LHCN-M2 (cell line): Measurements from ENCODE around the gene COL3A1. TPM values are rescaled to one million over a fixed set of nuclear protein-coding genes. Genes with fewer than 3 reads are reported as not detected.

Experiments
- DNase-seq: peaks from one replicate; pipeline ENCODE4 v3.0.0-alpha.2; 2012; ENCODE audit warnings: low read depth
- polyA plus RNA-seq: library from polyadenylated mRNA; unstranded; fragments of >200 nt; gene quantifications from one replicate; pipeline ENCODE4 v1.2.1, GENCODE V29; 2012; ENCODE audit warnings: missing spikeins
- total RNA-seq: library from RNA; depleted of rRNA; stranded (reverse); fragments of >200 nt; gene quantifications from 2 replicates; pipeline ENCODE4 v1.2.3, GENCODE V29; 2014; rRNA removed

Gene COL3A1
- total RNA-seq: 569 and 602 TPM in 2 replicates
- polyA plus RNA-seq: 167 TPM

- peak; percentile 88 for DNase-seq
These were observed at the start of gene COL3A1 for GRCh38 chr2:188974164-188974563. TSS of gene COL3A1 (plus strand) at chr2:188974373. CDS start at chr2:188974490, 117 bp downstream.

- DNase-seq: no peak
These were observed 45.5 kb upstream of the COL3A1 start for GRCh38 chr2:188928643-188929042.

- no peak for DNase-seq
These were observed 42.8 kb upstream of the COL3A1 start for GRCh38 chr2:188931361-188931760.

GRCh38 chr2:188937228-188938220 is 36.6 kb upstream of the COL3A1 start:
- DNase-seq: peak; percentile 85

- DNase-seq: peak; percentile 30
These were observed 34.0 kb upstream of the COL3A1 start for GRCh38 chr2:188940171-188940570.

- DNase-seq: no peak
These were observed 29.7 kb upstream of the COL3A1 start for GRCh38 chr2:188944442-188944841.

- DNase-seq: no peak
These were observed 24.9 kb upstream of the COL3A1 start for GRCh38 chr2:188949046-188949818.

GRCh38 chr2:188952901-188953300 is 21.3 kb upstream of the COL3A1 start:
- no peak for DNase-seq

- no peak for DNase-seq
These were observed 17.9 kb upstream of the COL3A1 start for GRCh38 chr2:188956290-188956689.

- no peak for DNase-seq
These were observed 17.2 kb upstream of the COL3A1 start for GRCh38 chr2:188956961-188957360.

GRCh38 chr2:188957646-188958045 is 16.5 kb upstream of the COL3A1 start:
- no peak for DNase-seq

GRCh38 chr2:188963741-188964140 is 10.4 kb upstream of the COL3A1 start:
- DNase-seq: no peak

GRCh38 chr2:188964976-188965546 is 9.1 kb upstream of the COL3A1 start:
- no peak for DNase-seq

GRCh38 chr2:188965563-188965962 is 8.6 kb upstream of the COL3A1 start:
- DNase-seq: no peak

GRCh38 chr2:188966079-188966571 is 8.0 kb upstream of the COL3A1 start:
- DNase-seq: no peak

- no peak for DNase-seq
These were observed 7.3 kb upstream of the COL3A1 start for GRCh38 chr2:188966728-188967440.

- peak; percentile 93 for DNase-seq
These were observed 4.9 kb upstream of the COL3A1 start for GRCh38 chr2:188969236-188969635.

- DNase-seq: no peak
These were observed 4.5 kb upstream of the COL3A1 start for GRCh38 chr2:188969651-188970050.

- no peak for DNase-seq
These were observed 4.0 kb upstream of the COL3A1 start for GRCh38 chr2:188970211-188970610.

GRCh38 chr2:188971432-188971861 is 2.7 kb upstream of the COL3A1 start:
- peak; percentile 75 for DNase-seq

GRCh38 chr2:188973641-188974040 is 532 bp upstream of the COL3A1 start:
- DNase-seq: no peak
